ENCODE data around the gene OR52E8.

OR52E8 gene

GRCh38 chr11:5851002-5851401 is 6.5 kb downstream of the OR52E8 start:
- no peak overlapping the region for H3K4me3 ChIP-seq (ENCODE audit: low read length in 2 of 2)
- H3K9ac ChIP-seq (ENCODE audit: low read depth in 1 of 2, low read length in 2 of 2): no peak overlapping the region
- no peaks in the 10 kb centered on the region for H3K4me1 ChIP-seq (ENCODE audit: control insufficient read depth in 2 of 2, insufficient read depth in 2 of 2, low read length in 2 of 2)
- H3K27me3 ChIP-seq (ENCODE audit: control insufficient read depth in 2 of 2, insufficient read depth in 2 of 2, low read length in 2 of 2): no peaks in the 10 kb centered on the region
- H3K9me3 ChIP-seq (ENCODE audit: control insufficient read depth in 2 of 2, low read length in 2 of 2): no peaks in the 10 kb centered on the region
- no peak overlapping the region for H3K27ac ChIP-seq (ENCODE audit: low read depth in 2 of 2, low read length in 2 of 2)
- H3K36me3 ChIP-seq (ENCODE audit: control insufficient read depth in 2 of 2, insufficient read depth in 2 of 2, low read length in 2 of 2): no peaks in the 10 kb centered on the region

GRCh38 chr11:5847711-5848110 is 9.8 kb downstream of the OR52E8 start:
- Histone ChIP-seq H3K27ac (ENCODE audit: low read depth in 2 of 2, low read length in 2 of 2) (no peak overlapping the region), H3K27me3 (ENCODE audit: control insufficient read depth in 2 of 2, insufficient read depth in 2 of 2, low read length in 2 of 2) (no peaks in the 10 kb centered on the region), H3K9ac (ENCODE audit: low read depth in 1 of 2, low read length in 2 of 2) (no peak overlapping the region), H3K4me3 (ENCODE audit: low read length in 2 of 2) (no peak overlapping the region), H3K4me1 (ENCODE audit: control insufficient read depth in 2 of 2, insufficient read depth in 2 of 2, low read length in 2 of 2) (no peaks in the 10 kb centered on the region), H3K9me3 (ENCODE audit: control insufficient read depth in 2 of 2, low read length in 2 of 2) (no peaks in the 10 kb centered on the region), H3K36me3 (ENCODE audit: control insufficient read depth in 2 of 2, insufficient read depth in 2 of 2, low read length in 2 of 2) (no peaks in the 10 kb centered on the region)

- no peak overlapping the region for H3K4me3 ChIP-seq (ENCODE audit: low read length in 2 of 2)
- no peak overlapping the region for H3K9ac ChIP-seq (ENCODE audit: low read depth in 1 of 2, low read length in 2 of 2)
- no peak overlapping the region for H3K27ac ChIP-seq (ENCODE audit: low read depth in 2 of 2, low read length in 2 of 2)
- no peaks in the 10 kb centered on the region for H3K36me3 ChIP-seq (ENCODE audit: control insufficient read depth in 2 of 2, insufficient read depth in 2 of 2, low read length in 2 of 2)
- H3K27me3 ChIP-seq (ENCODE audit: control insufficient read depth in 2 of 2, insufficient read depth in 2 of 2, low read length in 2 of 2): no peaks in the 10 kb centered on the region
- H3K4me1 ChIP-seq (ENCODE audit: control insufficient read depth in 2 of 2, insufficient read depth in 2 of 2, low read length in 2 of 2): no peaks in the 10 kb centered on the region
- no peaks in the 10 kb centered on the region for H3K9me3 ChIP-seq (ENCODE audit: control insufficient read depth in 2 of 2, low read length in 2 of 2)
These were observed 10.8 kb downstream of the OR52E8 start for GRCh38 chr11:5846701-5847100.

- H3K9me3 ChIP-seq (ENCODE audit: control insufficient read depth in 2 of 2, low read length in 2 of 2): no peaks in the 10 kb centered on the region
- H3K27ac ChIP-seq (ENCODE audit: low read depth in 2 of 2, low read length in 2 of 2): no peak within 1 kb of the TSS
- H3K36me3 ChIP-seq (ENCODE audit: control insufficient read depth in 2 of 2, insufficient read depth in 2 of 2, low read length in 2 of 2): no peaks in the 10 kb centered on the region
- no peak within 1 kb of the TSS for H3K9ac ChIP-seq (ENCODE audit: low read depth in 1 of 2, low read length in 2 of 2)
- H3K4me3 ChIP-seq (ENCODE audit: low read length in 2 of 2): no peak within 1 kb of the TSS
- no peaks in the 10 kb centered on the region for H3K4me1 ChIP-seq (ENCODE audit: control insufficient read depth in 2 of 2, insufficient read depth in 2 of 2, low read length in 2 of 2)
- H3K27me3 ChIP-seq (ENCODE audit: control insufficient read depth in 2 of 2, insufficient read depth in 2 of 2, low read length in 2 of 2): no peaks in the 10 kb centered on the region
These were observed 15.7 kb downstream of the OR52E8 start, which contains the start of gene OR52E6 for GRCh38 chr11:5841797-5842196. Gene OR52E6 (minus strand): TSS chr11:5841897. CDS start chr11:5841897, 0 bp downstream.

GRCh38 chr11:5837695-5838094 is 19.8 kb downstream of the OR52E8 start:
- Histone ChIP-seq H3K9ac (ENCODE audit: low read depth in 1 of 2, low read length in 2 of 2) (no peak overlapping the region), H3K27ac (ENCODE audit: low read depth in 2 of 2, low read length in 2 of 2) (no peak overlapping the region), H3K36me3 (ENCODE audit: control insufficient read depth in 2 of 2, insufficient read depth in 2 of 2, low read length in 2 of 2) (no peaks in the 10 kb centered on the region), H3K9me3 (ENCODE audit: control insufficient read depth in 2 of 2, low read length in 2 of 2) (no peaks in the 10 kb centered on the region), H3K27me3 (ENCODE audit: control insufficient read depth in 2 of 2, insufficient read depth in 2 of 2, low read length in 2 of 2) (no peaks in the 10 kb centered on the region), H3K4me3 (ENCODE audit: low read length in 2 of 2) (no peak overlapping the region), H3K4me1 (ENCODE audit: control insufficient read depth in 2 of 2, insufficient read depth in 2 of 2, low read length in 2 of 2) (no peaks in the 10 kb centered on the region)

- H3K27ac ChIP-seq (ENCODE audit: low read depth in 2 of 2, low read length in 2 of 2): no peak overlapping the region
- no peaks in the 10 kb centered on the region for H3K27me3 ChIP-seq (ENCODE audit: control insufficient read depth in 2 of 2, insufficient read depth in 2 of 2, low read length in 2 of 2)
- H3K4me3 ChIP-seq (ENCODE audit: low read length in 2 of 2): no peak overlapping the region
- H3K9me3 ChIP-seq (ENCODE audit: control insufficient read depth in 2 of 2, low read length in 2 of 2): no peaks in the 10 kb centered on the region
- H3K4me1 ChIP-seq (ENCODE audit: control insufficient read depth in 2 of 2, insufficient read depth in 2 of 2, low read length in 2 of 2): no peaks in the 10 kb centered on the region
- H3K36me3 ChIP-seq (ENCODE audit: control insufficient read depth in 2 of 2, insufficient read depth in 2 of 2, low read length in 2 of 2): no peaks in the 10 kb centered on the region
- H3K9ac ChIP-seq (ENCODE audit: low read depth in 1 of 2, low read length in 2 of 2): no peak overlapping the region
These were observed 24.0 kb downstream of the OR52E8 start for GRCh38 chr11:5833446-5833845.

GRCh38 chr11:5831196-5831829 is 26.2 kb downstream of the OR52E8 start:
- Histone ChIP-seq H3K36me3 (ENCODE audit: control insufficient read depth in 2 of 2, insufficient read depth in 2 of 2, low read length in 2 of 2) (no peaks in the 10 kb centered on the region), H3K4me1 (ENCODE audit: control insufficient read depth in 2 of 2, insufficient read depth in 2 of 2, low read length in 2 of 2) (no peaks in the 10 kb centered on the region), H3K9me3 (ENCODE audit: control insufficient read depth in 2 of 2, low read length in 2 of 2) (no peaks in the 10 kb centered on the region), H3K4me3 (ENCODE audit: low read length in 2 of 2) (no peak overlapping the region), H3K9ac (ENCODE audit: low read depth in 1 of 2, low read length in 2 of 2) (no peak overlapping the region), H3K27me3 (ENCODE audit: control insufficient read depth in 2 of 2, insufficient read depth in 2 of 2, low read length in 2 of 2) (no peaks in the 10 kb centered on the region), H3K27ac (ENCODE audit: low read depth in 2 of 2, low read length in 2 of 2) (no peak overlapping the region)

GRCh38 chr11:5818245-5818886 is 39.1 kb downstream of the OR52E8 start:
- Histone ChIP-seq H3K9me3 (ENCODE audit: control insufficient read depth in 2 of 2, low read length in 2 of 2) (no peaks in the 10 kb centered on the region), H3K27ac (ENCODE audit: low read depth in 2 of 2, low read length in 2 of 2) (no peak overlapping the region), H3K36me3 (ENCODE audit: control insufficient read depth in 2 of 2, insufficient read depth in 2 of 2, low read length in 2 of 2) (no peaks in the 10 kb centered on the region), H3K4me3 (ENCODE audit: low read length in 2 of 2) (no peak overlapping the region), H3K27me3 (ENCODE audit: control insufficient read depth in 2 of 2, insufficient read depth in 2 of 2, low read length in 2 of 2) (no peaks in the 10 kb centered on the region), H3K4me1 (ENCODE audit: control insufficient read depth in 2 of 2, insufficient read depth in 2 of 2, low read length in 2 of 2) (no peaks in the 10 kb centered on the region), H3K9ac (ENCODE audit: low read depth in 1 of 2, low read length in 2 of 2) (no peak overlapping the region)

- Histone ChIP-seq H3K36me3 (ENCODE audit: control insufficient read depth in 2 of 2, insufficient read depth in 2 of 2, low read length in 2 of 2) (no peaks in the 10 kb centered on the region), H3K4me1 (ENCODE audit: control insufficient read depth in 2 of 2, insufficient read depth in 2 of 2, low read length in 2 of 2) (no peaks in the 10 kb centered on the region), H3K27me3 (ENCODE audit: control insufficient read depth in 2 of 2, insufficient read depth in 2 of 2, low read length in 2 of 2) (no peaks in the 10 kb centered on the region), H3K9ac (ENCODE audit: low read depth in 1 of 2, low read length in 2 of 2) (no peak overlapping the region), H3K27ac (ENCODE audit: low read depth in 2 of 2, low read length in 2 of 2) (no peak overlapping the region), H3K4me3 (ENCODE audit: low read length in 2 of 2) (no peak overlapping the region), H3K9me3 (ENCODE audit: control insufficient read depth in 2 of 2, low read length in 2 of 2) (no peaks in the 10 kb centered on the region)
These were observed 42.0 kb downstream of the OR52E8 start for GRCh38 chr11:5815534-5815933.

GRCh38 chr11:5809905-5810795 is 47.3 kb downstream of the OR52E8 start:
- Histone ChIP-seq H3K9me3 (ENCODE audit: control insufficient read depth in 2 of 2, low read length in 2 of 2) (no peaks in the 10 kb centered on the region), H3K9ac (ENCODE audit: low read depth in 1 of 2, low read length in 2 of 2) (no peak overlapping the region), H3K27me3 (ENCODE audit: control insufficient read depth in 2 of 2, insufficient read depth in 2 of 2, low read length in 2 of 2) (no peaks in the 10 kb centered on the region), H3K36me3 (ENCODE audit: control insufficient read depth in 2 of 2, insufficient read depth in 2 of 2, low read length in 2 of 2) (no peaks in the 10 kb centered on the region), H3K4me1 (ENCODE audit: control insufficient read depth in 2 of 2, insufficient read depth in 2 of 2, low read length in 2 of 2) (no peaks in the 10 kb centered on the region), H3K27ac (ENCODE audit: low read depth in 2 of 2, low read length in 2 of 2) (no peak overlapping the region), H3K4me3 (ENCODE audit: low read length in 2 of 2) (no peak overlapping the region)
